ENCODE measurements around the gene OXA1L.
"Not testable (repeated sequence)": the region's sequence is repeated elsewhere in the genome, so short reads cannot be mapped to it uniquely, and the experiment has no call there.

OXA1L gene

GRCh38 chr14:22770481-22771187 is 4.1 kb downstream of the OXA1L start:
- no peak for DNase-seq

- DNase-seq, result no peak
These were observed 6.2 kb downstream of the OXA1L start for GRCh38 chr14:22772725-22773124.

- DNase-seq, result no peak
These were observed 6.9 kb downstream of the OXA1L start for GRCh38 chr14:22773162-22774010.

- no peak for DNase-seq
These were observed 7.7 kb downstream of the OXA1L start for GRCh38 chr14:22774011-22774706.

GRCh38 chr14:22776215-22776614 is 9.7 kb downstream of the OXA1L start:
- no peak for DNase-seq

- DNase-seq, result not testable (repeated sequence)
These were observed 10.4 kb downstream of the OXA1L start for GRCh38 chr14:22776849-22777248.

- no peak for DNase-seq
These were observed 11.6 kb downstream of the OXA1L start for GRCh38 chr14:22778084-22778483.

- no peak for DNase-seq
These were observed 13.7 kb downstream of the OXA1L start for GRCh38 chr14:22780105-22780679.

GRCh38 chr14:22780941-22781300 is 14.4 kb downstream of the OXA1L start:
- DNase-seq, result no peak

GRCh38 chr14:22781301-22781991 is 15.0 kb downstream of the OXA1L start:
- no peak for DNase-seq

- no peak for DNase-seq
These were observed 20.2 kb downstream of the OXA1L start for GRCh38 chr14:22786685-22787084.

GRCh38 chr14:22791301-22791700 is 24.8 kb downstream of the OXA1L start:
- DNase-seq, result no peak

- no peak for DNase-seq
These were observed 25.7 kb downstream of the OXA1L start for GRCh38 chr14:22792158-22792557.

GRCh38 chr14:22793550-22793949 is 27.1 kb downstream of the OXA1L start:
- not testable (repeated sequence) for DNase-seq

- no peak for DNase-seq
These were observed 27.5 kb downstream of the OXA1L start for GRCh38 chr14:22793976-22794375.

- DNase-seq, result no peak
These were observed 28.1 kb downstream of the OXA1L start for GRCh38 chr14:22794551-22794951.

- DNase-seq, result no peak
These were observed 29.7 kb downstream of the OXA1L start for GRCh38 chr14:22796087-22796707.

GRCh38 chr14:22797017-22797917 is 30.8 kb downstream of the OXA1L start:
- DNase-seq, result no peak

GRCh38 chr14:22798528-22798927 is 32.0 kb downstream of the OXA1L start:
- no peak for DNase-seq

- no peak for DNase-seq
These were observed 33.9 kb downstream of the OXA1L start for GRCh38 chr14:22800346-22800745.

- no peak for DNase-seq
These were observed 35.2 kb downstream of the OXA1L start for GRCh38 chr14:22801716-22802115.
